H1 (cell line): ENCODE results near the gene NDUFAF7. TPM values are rescaled to one million over a fixed set of nuclear protein-coding genes. Genes with fewer than 3 reads are reported as not detected.

Source experiments
- POLR2AphosphoS5 ChIP-seq: IDR thresholded peaks from 2 replicates; pipeline ENCODE4 v1.6.1; 2011; ENCODE audit warnings: low read depth, low read length
- polyA plus RNA-seq, 7 experiments: library from polyadenylated mRNA; depleted of rRNA in 3 of 7; stranded (reverse) in 5 of 7; unstranded in 2 of 7; fragments of >200 nt in 5 of 7; fragments of 200-250 nt in 2 of 7; gene quantifications; 1 replicate in 5 of 7; 2 replicates in 1 of 7; 4 replicates in 1 of 7; pipeline versions ENCODE4 v1.2.1 to v1.2.3, GENCODE V29; 2011 to 2013; ENCODE audit warnings: missing spikeins in 2 of 7, mixed read lengths in 2 of 7
- total RNA-seq: library from RNA; stranded (reverse); fragmentation: NEBNext Ultra II Directional; extraction: Animal tissue kit (Norgen Biotek cat#: 25700); gene quantifications from 2 replicates; pipeline ENCODE4 v1.2.1, GENCODE V29; 2021
- TF ChIP-seq, protein P1 (sequence below): IDR thresholded peaks from 2 replicates; pipeline ENCODE4 v1.6.1; 2012; ENCODE audit warnings: inconsistent platforms

Gene NDUFAF7
- total and polyA plus RNA-seq, 2 of the 8 experiments (the other 6 are each of a cell fraction or from before 2014, with no cell fraction given): 50.2 to 56.0 TPM

DNA sequence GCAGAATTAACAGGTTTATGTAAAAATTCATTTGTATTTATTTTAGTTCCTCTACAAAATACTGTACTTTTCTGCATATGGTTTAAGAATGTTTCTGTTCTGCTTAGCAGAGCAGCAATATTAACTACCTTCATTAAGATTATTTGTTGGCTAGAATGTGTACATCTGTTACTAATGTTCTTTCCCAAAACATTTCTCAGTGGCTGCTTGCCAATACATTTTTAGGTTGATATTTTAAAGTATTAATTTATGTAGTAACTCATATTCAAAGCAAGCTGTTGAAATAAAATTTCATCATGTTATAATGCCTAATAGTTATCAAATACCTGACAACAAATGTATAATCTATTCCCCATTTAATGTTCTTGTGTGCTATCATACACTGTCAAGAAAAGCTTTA lies 52.9 kb downstream of the NDUFAF7 start (continued):
- TF ChIP-seq, protein P1, sequence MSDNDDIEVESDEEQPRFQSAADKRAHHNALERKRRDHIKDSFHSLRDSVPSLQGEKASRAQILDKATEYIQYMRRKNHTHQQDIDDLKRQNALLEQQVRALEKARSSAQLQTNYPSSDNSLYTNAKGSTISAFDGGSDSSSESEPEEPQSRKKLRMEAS: no peak
- no peak for TF ChIP-seq POLR2AphosphoS5
